ENCODE results near the gene CDON.

The CDON gene

DNA sequence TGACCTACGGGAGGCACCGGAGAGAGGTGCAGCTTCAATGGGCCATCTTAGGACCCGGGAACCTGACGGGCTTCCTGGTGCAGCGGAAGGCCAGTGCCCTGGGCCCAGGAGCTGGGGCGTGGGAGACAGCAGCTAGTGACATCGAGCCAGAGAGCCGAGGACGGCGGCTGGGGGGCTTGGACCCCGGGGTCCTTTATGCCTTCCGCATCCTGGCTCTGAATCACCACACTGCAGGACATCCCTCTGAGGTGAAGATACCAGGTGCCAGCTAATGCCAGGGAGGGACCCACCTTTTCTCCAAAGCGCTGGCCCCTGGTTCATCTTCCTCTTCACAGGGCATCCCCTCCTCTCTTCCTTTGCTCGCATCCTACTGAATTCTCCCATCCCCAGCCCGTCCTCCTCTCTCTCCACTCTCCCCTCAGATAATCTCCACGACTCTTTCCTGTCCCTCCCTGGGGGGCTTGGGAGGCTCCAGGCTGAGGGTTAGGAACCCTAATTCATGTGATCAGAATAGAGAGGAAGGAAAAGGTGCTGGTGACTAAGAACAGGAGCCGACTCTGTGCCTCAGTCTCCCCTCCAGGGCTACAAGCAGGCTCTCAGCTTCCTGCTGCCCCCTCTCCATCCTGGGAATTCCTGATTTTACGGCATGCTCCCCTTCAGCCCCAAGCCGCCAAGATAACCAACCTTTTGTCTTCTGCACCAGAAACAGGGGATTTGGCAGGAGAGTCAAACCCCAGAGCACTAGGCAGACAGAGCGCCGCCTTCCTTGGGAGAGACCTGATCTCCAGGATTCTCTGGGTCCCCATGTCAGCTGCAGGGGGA lies 108.3 kb downstream of the CDON start:
- DNase-seq: no peak

DNA sequence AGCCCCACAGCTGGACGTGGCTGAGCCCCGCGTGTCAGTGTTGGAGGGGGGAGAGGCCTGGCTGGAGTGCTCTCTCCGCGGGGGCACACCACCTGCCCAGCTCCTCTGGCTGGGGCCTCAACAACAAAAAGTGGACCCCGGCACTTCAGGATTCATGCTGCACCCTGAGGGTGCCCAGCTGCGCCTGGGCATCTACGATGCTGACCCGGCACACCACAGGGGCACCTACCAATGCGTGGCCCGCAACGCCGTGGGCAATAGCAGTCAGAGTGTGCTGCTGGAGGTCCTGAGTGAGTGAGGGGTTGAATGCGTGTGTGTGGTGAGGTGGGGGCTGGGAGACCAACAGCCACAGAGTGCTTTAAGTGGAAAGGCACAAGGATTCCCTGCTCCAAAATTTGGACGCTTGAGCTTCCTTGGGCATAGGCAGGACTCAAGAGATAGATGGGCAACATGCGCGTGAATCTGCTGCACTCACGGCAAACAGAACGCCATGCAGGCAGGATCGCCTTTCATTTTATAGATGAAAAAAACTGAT lies 109.2 kb downstream of the CDON start:
- no peak for DNase-seq

DNA sequence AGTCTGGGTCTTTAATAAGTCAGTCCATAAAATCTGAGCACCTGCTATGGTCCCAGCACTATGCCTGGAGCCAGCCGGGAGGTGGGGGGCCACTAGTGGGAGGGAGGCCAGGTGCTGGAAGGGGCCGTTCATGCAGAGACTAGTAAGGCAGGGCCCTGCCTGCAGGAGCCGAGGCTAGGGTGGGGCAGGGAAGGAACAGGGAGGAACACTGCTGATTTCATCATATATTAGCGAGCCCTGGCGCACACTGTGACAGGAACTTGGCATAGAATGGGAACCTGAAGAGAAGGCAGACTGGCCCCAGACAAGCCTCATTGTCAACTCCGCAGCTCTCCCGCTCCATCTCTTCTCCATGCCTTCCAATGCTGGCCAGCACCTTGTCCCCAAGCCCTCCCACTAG lies 109.7 kb downstream of the CDON start:
- no peak for DNase-seq

DNA sequence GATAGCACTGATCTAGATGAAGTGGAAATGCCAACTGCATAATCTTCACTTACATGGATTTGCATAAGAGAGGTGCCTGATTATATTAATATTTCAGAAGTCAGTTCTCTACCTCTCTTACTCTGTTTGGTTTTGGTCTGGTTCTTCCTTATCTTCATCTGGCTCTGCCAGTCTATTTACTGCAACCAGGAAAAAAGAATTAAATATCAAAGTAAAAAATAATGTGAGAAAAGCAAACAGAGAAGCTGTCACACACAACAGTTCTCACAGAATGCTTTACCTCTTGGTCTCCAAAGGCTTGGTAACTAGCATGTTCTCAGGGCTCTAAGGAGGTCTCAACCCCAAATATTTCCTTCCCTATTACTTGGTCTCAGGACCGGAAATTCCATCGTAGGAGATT lies 110.1 kb downstream of the CDON start:
- DNase-seq: no peak

DNA sequence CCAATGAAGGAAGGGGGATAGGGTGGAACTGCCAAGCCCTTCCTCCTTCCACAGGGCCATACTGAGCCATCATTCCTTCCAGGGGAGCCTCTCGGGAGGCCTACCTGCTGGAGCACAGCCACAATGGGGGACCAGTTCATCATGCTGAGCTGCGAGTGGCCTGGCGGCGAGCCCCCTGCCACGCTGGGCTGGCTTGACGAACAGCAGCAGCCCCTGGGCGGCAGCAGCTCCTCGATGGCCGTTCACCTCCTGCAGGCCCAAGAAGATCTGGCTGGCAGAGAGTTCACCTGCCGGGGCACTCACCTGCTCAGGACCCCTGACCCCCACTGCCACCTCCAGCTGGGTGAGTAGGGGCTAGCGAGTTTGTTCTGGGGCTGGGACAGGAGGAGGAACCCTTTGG lies 110.9 kb downstream of the CDON start:
- no peak for DNase-seq

DNA sequence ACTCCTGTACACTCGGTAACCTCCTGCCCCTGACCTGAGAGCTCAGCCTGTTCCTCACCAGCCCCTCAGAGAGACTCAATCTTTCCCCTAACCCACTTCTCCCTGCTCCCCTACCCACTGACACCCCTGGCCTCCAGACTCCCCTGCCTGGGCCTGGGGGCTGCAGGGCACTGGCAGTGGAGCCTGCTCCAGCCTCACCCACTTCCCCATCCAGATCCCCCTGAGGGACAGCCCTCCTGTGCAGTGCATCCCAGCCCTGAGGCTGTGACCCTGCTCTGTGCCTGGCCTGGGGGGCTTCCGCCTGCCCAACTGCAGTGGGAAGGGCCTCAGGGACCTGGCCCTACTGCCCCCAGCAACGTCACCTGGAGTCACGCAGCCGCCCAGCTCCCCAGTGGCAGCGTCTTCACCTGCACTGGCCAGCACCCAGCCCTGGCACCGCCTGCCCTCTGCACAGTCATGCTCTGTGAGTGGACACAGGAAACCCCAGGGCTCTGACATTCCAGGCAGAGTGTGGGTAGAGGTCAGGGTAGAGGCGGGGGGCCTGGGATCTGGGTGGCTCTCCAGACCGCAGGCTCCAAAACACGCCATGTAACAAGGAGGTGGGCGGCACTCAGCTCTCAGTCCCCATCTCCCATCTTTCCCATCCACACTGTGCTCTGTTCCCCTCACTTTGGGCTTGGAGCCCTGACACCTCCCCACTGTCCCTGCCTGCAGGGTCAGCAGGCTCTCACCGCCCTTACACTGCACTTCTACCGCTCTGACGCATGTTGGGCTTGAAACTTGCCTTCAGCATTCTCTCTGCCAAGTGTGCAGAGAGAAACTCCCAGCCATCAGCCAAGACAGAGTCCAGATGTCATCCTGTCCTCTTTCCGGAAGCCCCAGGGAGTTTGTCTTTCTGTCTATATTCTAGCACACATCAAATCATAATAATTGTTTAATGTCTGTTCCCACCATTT lies 111.7 kb downstream of the CDON start:
- DNase-seq: no peak

DNA sequence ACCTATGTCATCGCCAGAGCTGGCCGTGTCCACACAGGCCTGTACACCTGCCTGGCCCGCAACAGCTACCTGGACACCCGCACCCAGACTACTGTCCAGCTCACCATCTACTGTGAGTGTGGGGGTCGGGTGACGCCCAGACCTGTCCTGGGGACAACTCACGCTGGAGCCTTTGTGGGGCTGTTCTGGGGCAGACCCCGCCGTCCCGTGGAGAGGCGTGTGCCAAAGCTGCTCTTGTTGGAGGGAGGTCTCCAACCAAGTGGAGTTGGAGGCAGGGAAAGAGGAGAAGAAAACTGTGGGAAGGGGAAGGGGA lies 112.5 kb downstream of the CDON start:
- DNase-seq: no peak

DNA sequence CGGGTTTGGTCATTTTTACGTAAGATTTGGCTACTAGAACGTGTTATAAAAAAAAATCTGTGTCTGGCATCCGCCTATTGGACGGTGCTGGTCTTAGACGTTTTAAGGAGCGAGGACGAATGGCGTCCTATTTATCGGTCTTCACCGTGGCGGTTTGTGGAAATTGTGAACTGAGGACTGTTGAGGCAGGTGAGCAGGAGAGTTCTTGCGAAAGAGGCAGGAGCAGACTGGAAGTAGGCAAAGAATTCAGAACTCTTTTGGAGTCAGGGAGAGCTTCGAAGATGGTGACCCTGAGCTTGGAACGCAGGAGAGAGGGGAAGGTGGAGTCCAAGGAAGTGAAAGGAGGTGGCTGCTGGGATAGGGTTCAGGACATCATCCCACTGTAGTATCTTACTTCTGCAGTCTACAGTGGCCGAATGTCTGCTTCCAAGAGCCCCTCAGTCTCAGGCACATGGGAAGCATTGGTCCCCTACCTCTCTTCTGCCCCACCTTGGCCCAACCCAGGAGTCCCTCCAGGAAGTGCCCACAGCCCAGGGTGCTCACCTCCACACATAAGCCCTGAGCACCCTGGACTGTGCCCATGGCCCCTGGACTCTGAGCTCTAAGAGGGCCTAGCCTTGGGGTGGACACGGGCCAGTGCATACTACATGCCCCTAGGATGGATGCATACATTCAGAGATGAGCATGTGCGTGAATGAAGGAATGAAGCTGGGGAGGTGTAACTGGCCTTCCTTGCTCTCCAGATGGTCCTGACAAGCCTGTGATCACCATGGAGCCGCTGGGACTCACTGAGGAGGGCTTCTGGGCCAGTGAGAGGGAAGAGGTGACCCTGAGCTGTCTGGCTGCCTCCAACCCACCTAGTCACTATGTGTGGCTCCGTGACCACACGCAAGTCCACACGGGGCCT lies 113.1 kb downstream of the CDON start:
- DNase-seq: no peak

DNA sequence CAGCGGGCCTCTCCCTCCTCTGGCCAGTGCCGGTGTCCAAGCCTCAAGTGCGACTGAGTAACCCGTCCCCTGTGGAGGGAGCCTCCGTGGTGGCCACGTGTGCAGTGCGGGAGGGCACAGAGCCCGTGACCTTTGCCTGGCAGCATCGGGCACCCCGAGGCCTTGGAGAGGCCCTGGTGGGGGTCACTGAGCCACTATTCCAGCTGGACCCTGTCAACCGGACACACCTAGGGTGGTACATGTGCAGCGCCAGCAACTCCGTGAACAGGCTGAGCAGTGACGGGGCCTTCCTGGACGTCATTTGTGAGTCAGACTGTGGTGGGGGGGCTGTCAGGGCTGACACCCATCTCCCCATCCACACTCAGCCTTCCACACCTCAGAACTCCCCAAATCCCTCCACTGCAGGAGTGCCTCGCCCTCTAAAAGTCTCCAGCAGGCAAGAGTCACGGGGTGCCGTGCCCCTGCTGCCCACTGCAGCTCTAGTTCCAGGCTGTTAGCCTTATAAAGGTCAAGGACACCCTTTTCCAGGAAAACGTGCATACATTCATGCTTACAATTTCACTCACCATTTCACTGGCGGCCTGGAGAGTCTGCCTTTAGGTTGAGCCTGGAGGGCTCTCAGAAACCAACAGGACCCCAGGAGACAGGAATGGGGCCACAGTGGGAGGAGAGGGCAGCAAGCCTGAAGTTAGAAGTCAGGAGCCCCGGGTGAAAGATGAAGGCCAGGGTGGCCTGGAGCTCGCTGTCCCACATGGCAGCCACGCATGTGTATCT lies 114.2 kb downstream of the CDON start:
- no peak for DNase-seq

DNA sequence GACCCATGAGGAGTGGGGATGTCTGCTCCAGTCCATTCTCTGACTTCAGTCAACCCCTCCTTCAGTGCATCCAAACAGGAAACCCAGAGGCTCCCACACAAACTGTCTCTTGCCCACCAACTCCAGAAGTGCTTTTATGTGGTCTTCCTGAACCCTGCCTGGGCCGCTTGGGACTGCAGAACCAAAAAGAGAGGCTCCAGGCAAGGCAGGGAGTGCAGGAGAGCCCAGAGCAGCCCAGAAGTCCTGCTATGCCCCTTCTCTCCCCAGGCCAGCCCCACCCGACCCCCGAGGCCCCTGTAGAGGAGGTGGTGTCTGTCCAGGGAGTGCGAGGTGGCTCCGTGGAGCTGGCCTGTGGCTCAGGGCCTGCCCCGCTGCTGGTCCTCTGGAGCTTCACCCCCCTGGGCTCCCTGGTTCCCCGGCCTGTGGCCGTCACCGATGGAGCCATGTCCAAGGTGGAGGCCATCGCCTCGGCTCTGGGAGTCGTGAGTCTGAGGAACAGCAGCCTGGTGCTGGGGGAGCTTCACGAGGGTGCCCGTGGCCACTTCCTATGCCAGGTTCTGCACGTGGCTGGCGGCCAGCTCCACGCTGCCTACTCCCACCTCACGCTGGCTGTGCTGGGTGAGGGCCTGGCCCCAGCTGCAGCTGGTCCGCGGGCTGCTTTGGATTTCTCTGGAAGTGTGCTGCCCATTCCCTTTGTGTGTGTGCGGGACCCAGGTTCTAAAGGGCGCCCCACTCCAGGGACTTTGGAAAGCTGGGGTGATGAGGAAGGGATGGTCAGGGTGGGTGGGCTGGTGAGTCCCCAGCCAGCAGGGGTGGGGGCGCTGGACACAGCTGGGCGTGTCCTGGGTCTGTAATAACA lies 115.0 kb downstream of the CDON start:
- DNase-seq: no peak

DNA sequence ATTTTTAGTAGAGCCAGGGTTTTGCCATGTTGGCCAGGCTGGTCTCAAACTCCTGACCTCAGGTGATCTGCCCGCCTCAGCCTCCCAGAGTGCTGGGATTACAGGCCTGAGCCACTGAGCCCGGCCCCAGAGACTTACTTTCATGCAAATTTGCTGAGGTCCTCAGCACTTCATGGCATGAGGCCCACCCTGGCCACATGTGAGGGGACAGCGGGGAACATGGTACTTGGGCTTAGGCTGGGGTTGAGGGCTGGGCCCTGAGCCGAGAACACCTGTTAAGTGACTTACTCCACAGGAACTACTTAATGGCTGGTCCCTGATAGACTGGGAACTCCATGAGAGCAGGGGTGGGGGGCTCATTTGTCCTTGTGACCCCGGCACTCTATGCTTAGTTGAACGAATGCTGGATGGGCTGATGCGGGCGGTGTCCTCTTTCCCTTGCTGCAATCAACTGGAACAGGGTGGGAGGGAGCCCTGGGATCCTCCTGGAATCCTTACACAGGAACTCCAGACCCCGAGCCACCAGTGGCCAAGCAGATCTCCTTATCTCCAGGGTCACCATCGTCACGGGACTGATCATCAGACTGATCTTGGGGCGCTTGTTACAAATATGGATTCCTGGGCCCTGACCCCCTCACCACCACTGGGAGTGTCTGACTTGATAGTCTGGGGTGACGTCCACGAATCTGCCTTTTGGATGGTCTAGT lies 115.8 kb downstream of the CDON start:
- DNase-seq: no peak

DNA sequence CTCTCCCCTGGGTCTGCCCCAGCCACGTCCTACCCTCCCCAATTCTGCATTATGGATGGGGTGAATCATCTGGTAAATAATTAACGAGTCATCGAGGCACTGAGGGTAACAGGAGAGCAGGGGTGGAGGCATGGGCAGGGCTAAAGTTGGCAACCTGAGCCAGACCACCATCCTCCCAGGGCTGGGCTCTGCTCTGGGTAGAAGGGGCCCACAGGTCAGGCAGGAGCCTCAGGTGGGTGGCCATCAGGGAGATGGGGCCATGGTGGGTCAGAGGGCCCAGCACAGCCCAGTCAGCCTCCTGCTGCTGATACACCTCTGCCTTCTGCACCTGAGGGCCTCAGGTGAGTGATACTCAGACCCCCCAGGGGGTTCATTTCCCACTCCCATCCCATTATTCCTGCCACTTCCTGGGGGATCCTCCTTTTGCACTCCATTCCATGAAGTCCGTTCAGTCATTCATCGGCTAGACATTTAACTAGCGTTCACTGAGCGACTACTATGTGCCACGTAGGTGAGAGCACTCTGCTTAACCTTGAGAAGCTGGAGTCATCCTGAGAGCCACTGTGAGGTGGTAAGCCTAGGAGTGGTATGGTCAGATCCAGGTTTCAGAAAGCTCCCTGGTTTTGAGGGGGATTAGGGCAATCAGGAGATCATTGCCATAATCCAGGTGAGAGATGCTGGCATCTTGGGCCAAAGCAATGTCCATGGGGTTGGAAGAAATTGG lies 116.7 kb downstream of the CDON start, which contains the start of gene VSIG10L2:
VSIG10L2 (plus strand) TSS at position 248 of the 724 bp plus-strand sequence; CDS start at position 260, 12 bp downstream.
- DNase-seq: no peak

DNA sequence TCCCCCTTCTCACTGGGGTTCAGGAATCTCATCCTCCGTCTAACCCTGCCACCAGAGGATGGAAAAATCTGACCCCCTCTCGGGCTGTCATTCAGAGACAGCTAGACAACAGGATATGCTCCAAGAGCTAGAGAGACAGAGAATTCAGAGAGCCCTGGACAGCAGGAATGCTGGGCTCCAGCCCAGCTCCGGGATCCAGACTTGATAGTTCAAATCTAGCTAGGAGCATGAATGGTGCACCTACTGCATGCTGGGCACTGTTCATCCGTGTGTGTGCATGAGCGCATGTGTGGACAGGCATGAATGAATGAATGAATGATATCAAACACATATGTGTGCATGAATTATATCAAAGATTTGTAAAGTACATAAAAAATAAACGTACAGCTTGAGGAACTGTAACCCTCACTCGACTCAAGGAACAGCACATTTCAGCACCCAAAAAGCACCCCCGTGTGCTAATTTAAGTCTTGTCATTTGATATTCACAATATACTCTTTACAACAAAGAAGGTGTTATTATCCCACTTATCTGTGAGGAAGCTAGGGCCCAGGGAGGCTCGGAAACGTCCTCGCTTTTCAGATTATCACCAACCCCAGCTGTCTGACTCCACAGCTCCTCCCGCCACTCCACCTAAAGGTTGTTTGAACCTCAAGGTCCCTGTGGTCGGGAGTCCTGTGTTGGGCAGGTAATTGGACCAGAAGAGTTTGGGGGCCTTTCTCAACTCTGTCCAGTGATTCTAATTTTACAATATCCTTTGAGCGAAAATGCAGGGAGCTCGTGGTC lies 117.5 kb downstream of the CDON start:
- no peak for DNase-seq

DNA sequence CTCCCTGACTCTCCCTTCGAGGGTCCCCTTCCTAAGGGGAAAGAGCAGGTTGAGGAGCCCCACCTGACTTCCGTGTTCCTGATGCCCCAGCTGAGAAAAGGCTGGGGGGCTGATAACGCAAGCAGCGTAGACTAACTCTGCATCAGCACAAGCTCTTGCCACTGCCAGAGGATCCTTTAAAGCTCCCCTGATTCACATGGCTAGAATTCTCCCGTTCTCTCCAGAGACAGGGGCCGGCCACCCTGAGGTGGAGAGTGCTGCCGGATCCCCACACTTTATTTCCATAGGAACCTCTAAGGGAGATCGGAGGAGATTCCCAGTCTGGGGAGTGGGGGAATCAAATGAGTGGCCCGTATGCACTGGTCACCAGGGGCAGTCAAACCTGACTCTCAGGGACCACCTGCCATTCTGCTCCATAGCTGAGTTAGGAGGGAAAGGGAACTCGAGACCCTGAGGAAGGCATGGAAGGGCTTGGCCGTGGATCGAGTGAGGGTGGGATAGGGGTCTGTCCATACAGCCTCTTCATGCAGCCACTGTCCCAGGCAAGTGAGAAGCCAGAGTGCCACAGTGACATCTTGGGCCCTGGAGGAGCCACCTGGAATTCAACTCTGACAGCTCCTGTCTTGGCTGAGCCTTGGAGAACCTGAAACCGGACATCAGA lies 118.2 kb downstream of the CDON start:
- DNase-seq: no peak

DNA sequence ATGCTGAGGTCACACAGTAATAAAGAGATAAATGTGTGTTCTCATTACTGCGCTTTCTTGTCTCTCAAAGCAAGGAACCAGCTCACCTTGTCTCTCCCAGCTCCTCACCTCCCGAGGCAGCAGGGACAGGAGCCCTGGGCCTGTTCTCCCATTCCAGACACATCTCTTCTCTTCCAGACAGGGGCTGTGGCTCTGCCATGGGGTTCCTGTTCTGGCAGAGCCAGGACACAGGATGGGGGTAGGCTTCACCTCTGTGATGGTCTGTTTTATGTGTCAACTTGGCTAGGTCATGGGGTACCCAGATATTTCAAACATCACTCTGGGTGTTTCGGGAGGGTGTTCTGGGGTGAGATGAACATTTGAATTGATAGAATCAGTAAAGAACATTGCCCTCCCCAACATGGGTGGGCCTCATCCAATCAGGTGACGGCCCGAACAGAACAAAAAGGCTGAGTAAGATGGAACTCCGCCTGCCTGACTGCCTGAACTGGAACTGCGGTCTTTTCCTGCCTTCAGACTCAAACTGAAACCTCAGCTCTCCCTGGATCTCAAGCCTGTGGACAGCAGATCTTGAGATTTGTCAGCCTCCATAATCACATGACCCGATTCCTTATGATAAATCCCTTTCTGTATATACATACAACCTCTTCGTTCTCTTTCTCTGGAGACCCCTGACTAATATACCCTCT lies 118.9 kb downstream of the CDON start:
- no peak for DNase-seq

DNA sequence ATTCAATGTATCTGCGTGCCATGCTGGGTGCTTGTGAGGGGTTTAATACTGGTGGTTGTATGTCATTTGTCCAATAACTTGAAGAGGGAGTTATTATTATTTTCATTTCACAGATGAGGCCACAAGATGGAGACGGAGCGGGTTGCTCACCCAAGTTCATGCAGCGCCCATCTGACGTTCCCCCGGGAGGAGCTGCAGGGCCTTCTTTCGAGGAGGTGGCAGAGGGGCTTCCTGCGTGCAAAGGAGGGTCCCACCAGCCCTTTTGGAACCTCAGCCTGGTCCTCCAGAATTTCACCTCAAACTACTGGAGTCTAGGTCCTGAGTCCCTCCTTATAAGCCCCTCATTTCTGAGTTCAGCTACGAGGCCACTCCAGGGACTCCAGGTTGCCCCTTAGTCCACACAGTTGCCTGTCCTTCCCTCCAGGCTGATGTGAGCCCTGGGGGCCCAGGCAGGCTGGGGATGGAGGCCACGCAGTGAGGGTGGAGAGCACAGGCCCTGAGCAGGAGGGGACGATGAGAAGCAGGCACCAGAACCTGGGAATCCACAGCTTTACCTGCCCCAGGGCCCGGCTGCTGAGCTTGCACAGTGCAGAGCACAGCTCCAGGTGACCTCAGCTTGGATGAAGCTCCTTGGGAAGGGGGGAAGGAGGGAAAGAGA lies 119.8 kb downstream of the CDON start:
- no peak for DNase-seq
